WI38 (cell line): ENCODE results near the gene CPXM2.

ENCODE experiments used
- H3K4me3 ChIP-seq: 2 replicates; pipeline ENCODE4 v1.5.1; 2011; ENCODE audit warnings: low read depth, mild to moderate bottlenecking, control low read depth, low read length
- CTCF ChIP-seq: IDR thresholded peaks from 2 replicates; pipeline ENCODE4 v1.5.1; 2012; ENCODE audit warnings: low read depth, mild to moderate bottlenecking, control low read depth, low read length

CPXM2 gene

GRCh38 chr10:123729523-123729922 is 162.1 kb downstream of the CPXM2 start:
- no peak for TF ChIP-seq CTCF
- no peak overlapping the region for H3K4me3 ChIP-seq

GRCh38 chr10:123726836-123727235 is 164.8 kb downstream of the CPXM2 start:
- H3K4me3 ChIP-seq, result no peak overlapping the region

DNA sequence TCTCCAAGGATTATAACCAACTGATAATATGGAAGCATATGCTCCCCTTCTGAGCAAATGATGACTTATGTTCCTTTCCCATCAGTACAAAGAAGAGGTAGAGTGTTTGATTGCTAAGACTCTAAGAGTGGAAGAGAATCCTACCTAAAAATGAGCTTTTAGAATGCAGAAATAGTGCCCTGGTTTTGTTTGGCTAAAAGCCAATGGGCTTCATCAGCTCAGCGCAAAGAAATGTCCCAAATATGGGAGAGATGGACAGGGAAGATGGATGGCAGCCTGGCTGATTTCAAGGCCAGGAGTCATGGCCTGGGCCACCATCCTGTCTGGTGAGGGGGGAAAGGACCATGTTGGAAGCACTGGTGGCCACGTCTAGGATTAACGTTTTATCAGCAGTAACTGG is 165.2 kb downstream of the CPXM2 start:
- no peak for TF ChIP-seq CTCF

More at GRCh38 chr10:123726836-123727235, 164.8 kb downstream of the CPXM2 start:
- TF ChIP-seq CTCF, result no peak

GRCh38 chr10:123724747-123725146 is 166.9 kb downstream of the CPXM2 start:
- TF ChIP-seq CTCF, result no peak
- H3K4me3 ChIP-seq, result no peak overlapping the region

More for the DNA sequence above, 165.2 kb downstream of the CPXM2 start:
- no peak overlapping the region for H3K4me3 ChIP-seq

GRCh38 chr10:123722351-123722750 is 169.3 kb downstream of the CPXM2 start:
- no peak for TF ChIP-seq CTCF
- no peak overlapping the region for H3K4me3 ChIP-seq

DNA sequence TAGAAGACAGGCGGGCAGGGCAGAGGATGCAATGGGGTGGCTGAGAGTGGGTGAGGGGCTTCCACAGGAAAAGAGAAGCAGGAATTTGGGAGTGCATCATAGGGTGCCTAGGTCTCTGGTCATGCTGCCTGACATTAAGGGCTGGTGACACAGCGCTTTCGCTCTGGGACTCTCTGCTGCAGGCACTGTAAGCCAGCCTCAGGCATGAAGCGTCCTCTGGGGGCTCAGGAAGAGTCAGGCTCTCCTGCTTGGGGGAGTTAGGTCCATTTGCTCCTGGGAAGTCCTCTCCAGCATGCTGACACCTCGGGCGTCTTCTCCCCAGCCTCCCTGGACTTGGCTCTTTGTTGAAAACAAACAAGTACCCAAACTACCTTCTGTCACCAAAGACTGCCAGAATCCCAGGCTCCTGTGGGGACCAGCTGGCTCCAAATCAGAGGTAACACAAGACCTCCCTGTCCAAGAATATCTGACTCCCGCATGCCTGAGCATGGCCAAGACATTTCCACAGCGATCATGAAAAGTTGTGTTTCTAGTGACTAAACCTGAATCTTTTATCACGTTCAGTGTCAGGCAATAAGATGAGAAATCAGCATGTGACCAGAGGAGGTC is 170.1 kb downstream of the CPXM2 start:
- TF ChIP-seq CTCF, result no peak
- no peak overlapping the region for H3K4me3 ChIP-seq

- H3K4me3 ChIP-seq, result no peak overlapping the region
- no peak for TF ChIP-seq CTCF
Measured at GRCh38 chr10:123720536-123720935, 171.1 kb downstream of the CPXM2 start.
